Epithelial cell of esophagus (primary cell): ENCODE results near the gene CCDC198.

Source experiments
- DNase-seq: peaks from one replicate; pipeline ENCODE4 v3.0.0; 2010; ENCODE audit warnings: low read depth
- H3K4me3 ChIP-seq: 2 replicates; pipeline ENCODE4 v1.5.1; 2011; ENCODE audit warnings: mild to moderate bottlenecking, low read length, control low read depth
- TF ChIP-seq, protein P1 (sequence below): IDR thresholded peaks from 2 replicates; pipeline ENCODE4 v1.5.1; 2011; ENCODE audit warnings: low read depth, mild to moderate bottlenecking, low read length, control low read depth, inconsistent platforms; ENCODE audit not compliant: insufficient read depth; ENCODE audit errors: missing control alignments

CCDC198 gene

DNA sequence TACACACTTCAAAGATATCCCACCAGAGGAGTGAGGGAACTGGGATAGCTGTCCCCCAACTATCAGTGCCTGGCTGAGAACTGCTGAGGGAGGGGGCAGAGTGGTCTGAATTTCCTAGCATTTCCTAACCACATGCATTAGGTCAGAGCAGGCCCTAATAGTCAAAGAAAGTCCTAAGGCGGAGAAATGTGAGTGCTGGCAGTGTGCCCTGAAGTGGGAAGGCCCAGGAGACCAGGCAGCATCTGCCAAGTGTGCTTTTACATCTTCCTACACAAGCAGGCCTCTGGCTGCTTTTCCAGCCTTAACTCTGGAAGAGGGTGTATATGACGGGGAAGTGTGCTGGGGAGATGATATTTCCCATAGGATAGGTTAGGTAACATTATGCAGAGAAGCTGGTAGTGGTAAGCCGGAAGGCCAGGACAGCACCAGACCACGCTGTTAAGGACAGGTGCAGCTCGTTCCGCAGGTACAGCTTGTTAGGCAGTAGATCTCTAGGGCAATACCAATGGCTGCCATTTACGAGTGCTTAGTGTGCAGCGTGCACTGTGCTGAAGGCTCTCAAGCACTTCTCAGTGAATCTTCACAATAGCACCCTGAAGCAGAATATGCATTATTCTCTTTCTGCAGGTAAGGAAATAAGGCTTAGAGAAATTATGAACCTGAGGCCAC is 9.1 kb upstream of the CCDC198 start:
- TF ChIP-seq, protein P1, sequence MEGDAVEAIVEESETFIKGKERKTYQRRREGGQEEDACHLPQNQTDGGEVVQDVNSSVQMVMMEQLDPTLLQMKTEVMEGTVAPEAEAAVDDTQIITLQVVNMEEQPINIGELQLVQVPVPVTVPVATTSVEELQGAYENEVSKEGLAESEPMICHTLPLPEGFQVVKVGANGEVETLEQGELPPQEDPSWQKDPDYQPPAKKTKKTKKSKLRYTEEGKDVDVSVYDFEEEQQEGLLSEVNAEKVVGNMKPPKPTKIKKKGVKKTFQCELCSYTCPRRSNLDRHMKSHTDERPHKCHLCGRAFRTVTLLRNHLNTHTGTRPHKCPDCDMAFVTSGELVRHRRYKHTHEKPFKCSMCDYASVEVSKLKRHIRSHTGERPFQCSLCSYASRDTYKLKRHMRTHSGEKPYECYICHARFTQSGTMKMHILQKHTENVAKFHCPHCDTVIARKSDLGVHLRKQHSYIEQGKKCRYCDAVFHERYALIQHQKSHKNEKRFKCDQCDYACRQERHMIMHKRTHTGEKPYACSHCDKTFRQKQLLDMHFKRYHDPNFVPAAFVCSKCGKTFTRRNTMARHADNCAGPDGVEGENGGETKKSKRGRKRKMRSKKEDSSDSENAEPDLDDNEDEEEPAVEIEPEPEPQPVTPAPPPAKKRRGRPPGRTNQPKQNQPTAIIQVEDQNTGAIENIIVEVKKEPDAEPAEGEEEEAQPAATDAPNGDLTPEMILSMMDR: no peak
- peak; percentile 11 for DNase-seq
- H3K4me3 ChIP-seq: no peak overlapping the region

- H3K4me3 ChIP-seq: no peak overlapping the region
- peak; percentile 74 for DNase-seq
- TF ChIP-seq, protein P1: no peak
Measured at GRCh38 chr14:57501039-57501557, 7.4 kb upstream of the CCDC198 start.

DNA sequence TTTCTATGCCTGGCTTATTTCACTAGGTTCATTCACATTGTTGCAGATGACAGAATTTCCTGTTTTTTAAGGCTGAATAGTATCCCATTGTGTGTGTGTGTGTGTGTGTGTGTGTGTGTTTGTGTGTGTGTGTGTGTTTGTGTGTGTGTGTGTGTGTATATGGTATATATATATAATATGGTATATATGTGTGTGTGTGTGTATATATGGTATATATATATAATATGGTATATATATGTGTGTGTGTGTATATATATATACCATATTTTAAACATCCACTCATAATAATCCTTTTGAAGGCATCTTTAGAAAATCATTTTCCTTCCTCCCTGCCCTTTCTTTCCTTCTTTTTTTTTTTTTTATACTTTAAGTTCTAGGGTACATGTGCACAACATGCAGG is 5.0 kb upstream of the CCDC198 start:
- DNase-seq: no peak
- H3K4me3 ChIP-seq: no peak overlapping the region
- TF ChIP-seq, protein P1: no peak

- no peak for DNase-seq
- TF ChIP-seq, protein P1: no peak
- no peak overlapping the region for H3K4me3 ChIP-seq
Measured at GRCh38 chr14:57498035-57498434, 4.4 kb upstream of the CCDC198 start.

DNA sequence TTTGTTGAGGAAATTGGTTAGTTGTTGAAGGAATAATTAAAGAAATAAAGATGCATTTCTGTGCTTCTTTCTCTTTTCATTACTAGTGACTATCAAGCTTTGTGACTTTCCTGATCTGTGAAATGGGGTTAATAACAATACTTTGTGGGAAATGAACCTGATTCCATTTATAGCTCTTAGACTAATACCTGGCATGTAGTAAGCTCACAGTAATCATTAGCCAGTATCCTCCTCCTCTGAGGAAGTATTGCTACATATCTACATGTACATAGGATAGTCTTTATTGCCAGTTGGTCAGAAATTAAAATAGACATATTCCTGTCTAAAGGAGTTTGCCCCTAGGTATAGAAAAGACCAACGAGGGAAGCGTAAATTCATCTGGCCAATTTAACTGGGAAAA is 1.8 kb upstream of the CCDC198 start:
- TF ChIP-seq, protein P1: no peak
- DNase-seq: no peak
- no peak overlapping the region for H3K4me3 ChIP-seq

GRCh38 chr14:57492859-57493258 is 798 bp downstream of the CCDC198 start:
- peak; percentile 36 for DNase-seq
- H3K4me3 ChIP-seq: no peak overlapping the region

DNA sequence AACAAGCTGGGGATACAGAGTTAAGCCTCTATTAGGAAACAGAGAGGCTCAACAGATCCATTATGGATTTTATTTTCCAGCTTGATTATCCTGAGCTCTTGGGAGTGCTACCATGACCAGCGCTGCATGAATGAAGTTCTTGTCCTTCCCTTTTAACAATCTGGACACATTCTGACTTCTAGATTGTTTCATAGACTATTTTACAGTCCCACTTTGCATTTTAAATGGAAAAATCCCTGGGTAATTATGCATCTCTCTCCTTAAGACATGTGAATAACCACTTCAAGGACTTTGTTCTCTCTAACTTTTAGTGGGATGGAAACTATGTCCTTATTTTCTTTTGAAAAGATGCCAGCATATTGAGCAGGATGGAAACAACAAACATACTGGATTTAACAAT is 2.0 kb downstream of the CCDC198 start:
- H3K4me3 ChIP-seq: no peak overlapping the region
- no peak for DNase-seq
- TF ChIP-seq, protein P1: no peak

More at GRCh38 chr14:57492859-57493258, 798 bp downstream of the CCDC198 start:
- TF ChIP-seq, protein P1: no peak
